ENCODE data around the gene MGST2. TPM values are rescaled to one million over a fixed set of nuclear protein-coding genes. Genes with fewer than 3 reads are reported as not detected.

MGST2 gene
- total RNA-seq, 2 donors from 2014 or later, result 188 to 215 TPM

DNA sequence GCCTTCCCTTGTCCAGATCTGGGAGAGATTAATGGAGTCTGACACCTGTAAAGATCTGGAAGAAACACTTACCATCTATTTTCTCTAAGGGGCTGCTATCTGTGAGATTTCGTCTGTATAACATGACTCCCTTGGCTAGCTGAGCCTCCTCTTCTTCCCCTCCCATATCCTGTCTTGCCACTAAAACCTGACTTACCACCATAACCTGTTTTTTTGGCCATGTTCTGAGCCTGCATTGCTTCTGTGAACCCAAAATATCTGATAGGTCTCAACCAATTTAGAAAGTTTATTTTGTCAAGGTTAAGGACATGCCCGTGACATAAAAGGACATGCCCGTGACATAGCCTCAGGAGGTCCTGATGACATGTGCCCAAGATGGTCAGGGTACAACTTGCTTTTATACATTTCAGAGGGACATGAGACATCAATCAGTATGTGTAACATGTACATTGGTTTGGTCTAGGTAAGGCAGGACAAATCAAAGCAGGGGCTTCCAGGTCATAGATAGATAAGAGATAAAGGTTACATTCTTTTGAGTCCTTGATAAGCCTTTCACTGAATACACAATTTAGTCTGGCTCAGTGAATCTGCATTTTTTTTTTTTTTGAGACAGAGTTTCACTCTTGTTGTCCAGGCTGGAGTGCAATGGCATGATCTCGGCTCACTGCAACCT, 11.4 kb downstream of the MGST2 start:
- Mint-ChIP-seq H3K36me3 (ENCODE audit: low read depth) (peaks cover 92% of the 10 kb centered on the region), H3K4me1 (peaks cover 46% of the 10 kb centered on the region), H3K4me3 (peak overlapping the region; percentile 22), H3K27ac (peak overlapping the region; percentile 93), H3K27me3 (ENCODE audit: insufficient read depth) (no peaks in the 10 kb centered on the region), H3K9me3 (peaks cover 13% of the 10 kb centered on the region)
- Histone ChIP-seq H3K27ac (ENCODE audit: low read depth, low read length) (no peak overlapping the region), H3K27me3 (ENCODE audit: control insufficient read depth, insufficient read depth, low read length, poor library complexity, severe bottlenecking) (no peaks in the 10 kb centered on the region), H3K9ac (ENCODE audit: extremely low read depth, low read length, poor library complexity, severe bottlenecking) (peak overlapping the region; percentile 38), H3K9me3 (ENCODE audit: control insufficient read depth, low read length) (peaks cover 24% of the 10 kb centered on the region), H3K4me3 (ENCODE audit: low read length) (peak overlapping the region; percentile 62), H3K4me1 (ENCODE audit: control insufficient read depth, insufficient read depth, low read length) (peaks cover 10% of the 10 kb centered on the region), H3K36me3 (ENCODE audit: control insufficient read depth, insufficient read depth, low read length) (peaks cover 97% of the 10 kb centered on the region)
- WGBS, 2 experiments (ENCODE audit: insufficient coverage in 1 of 2, insufficient read length in 1 of 2), result 78 to 95% methylated on average over 4 of the region's 4 CpGs
- TF ChIP-seq CTCF (conservative IDR thresholded peaks at IDR 0.05), result no peak
- DNase-seq, result no peak

GRCh38 chr4:139682309-139682708, 16.7 kb downstream of the MGST2 start:
- Mint-ChIP-seq H3K9me3 (peaks cover 13% of the 10 kb centered on the region), H3K4me3 (no peak overlapping the region), H3K27me3 (ENCODE audit: insufficient read depth) (no peaks in the 10 kb centered on the region), H3K4me1 (peaks cover 45% of the 10 kb centered on the region), H3K36me3 (ENCODE audit: low read depth) (peaks cover 89% of the 10 kb centered on the region), H3K27ac (no peak overlapping the region)
- H3K9me3 ChIP-seq (ENCODE audit: control insufficient read depth, low read length), result peaks cover 38% of the 10 kb centered on the region
- H3K36me3 ChIP-seq (ENCODE audit: control insufficient read depth, insufficient read depth, low read length), result peaks cover 89% of the 10 kb centered on the region
- no peak overlapping the region for H3K9ac ChIP-seq (ENCODE audit: extremely low read depth, low read length, poor library complexity, severe bottlenecking)
- H3K4me1 ChIP-seq (ENCODE audit: control insufficient read depth, insufficient read depth, low read length), result peaks cover 2% of the 10 kb centered on the region
- no peak for DNase-seq
- no peak overlapping the region for H3K27ac ChIP-seq (ENCODE audit: low read depth, low read length)
- TF ChIP-seq CTCF (conservative IDR thresholded peaks at IDR 0.05), result no peak
- no peaks in the 10 kb centered on the region for H3K27me3 ChIP-seq (ENCODE audit: control insufficient read depth, insufficient read depth, low read length, poor library complexity, severe bottlenecking)
- no peak overlapping the region for H3K4me3 ChIP-seq (ENCODE audit: low read length)
- 89 to 90% methylated on average over 2 of the region's 2 CpGs for WGBS, 2 experiments (ENCODE audit: insufficient coverage in 1 of 2, insufficient read length in 1 of 2)

- Histone ChIP-seq H3K27me3 (ENCODE audit: control insufficient read depth, insufficient read depth, low read length, poor library complexity, severe bottlenecking) (no peaks in the 10 kb centered on the region), H3K36me3 (ENCODE audit: control insufficient read depth, insufficient read depth, low read length) (peaks cover 89% of the 10 kb centered on the region), H3K9ac (ENCODE audit: extremely low read depth, low read length, poor library complexity, severe bottlenecking) (no peak overlapping the region), H3K4me1 (ENCODE audit: control insufficient read depth, insufficient read depth, low read length) (peaks cover 4% of the 10 kb centered on the region), H3K4me3 (ENCODE audit: low read length) (no peak overlapping the region), H3K27ac (ENCODE audit: low read depth, low read length) (no peak overlapping the region), H3K9me3 (ENCODE audit: control insufficient read depth, low read length) (peaks cover 36% of the 10 kb centered on the region)
- H3K9me3 Mint-ChIP-seq, result peaks cover 9% of the 10 kb centered on the region
- peaks cover 89% of the 10 kb centered on the region for H3K36me3 Mint-ChIP-seq (ENCODE audit: low read depth)
- H3K4me1 Mint-ChIP-seq, result peaks cover 48% of the 10 kb centered on the region
- WGBS, 2 experiments (ENCODE audit: insufficient coverage in 1 of 2, insufficient read length in 1 of 2), result 92 to 95% methylated on average over 3 to 6 of the region's 6 CpGs
- no peak overlapping the region for H3K27ac Mint-ChIP-seq
- DNase-seq, result no peak
- no peak overlapping the region for H3K4me3 Mint-ChIP-seq
- no peaks in the 10 kb centered on the region for H3K27me3 Mint-ChIP-seq (ENCODE audit: insufficient read depth)
- TF ChIP-seq CTCF (conservative IDR thresholded peaks at IDR 0.05), result no peak
Measured at GRCh38 chr4:139682741-139683151, 17.1 kb downstream of the MGST2 start.

Measured in endodermal cell (in vitro differentiated cells).